ENCODE data around the gene BAIAP2.
"Not testable (repeated sequence)": the region's sequence is repeated elsewhere in the genome, so short reads cannot be mapped to it uniquely, and the experiment has no call there.

Gene BAIAP2

DNA sequence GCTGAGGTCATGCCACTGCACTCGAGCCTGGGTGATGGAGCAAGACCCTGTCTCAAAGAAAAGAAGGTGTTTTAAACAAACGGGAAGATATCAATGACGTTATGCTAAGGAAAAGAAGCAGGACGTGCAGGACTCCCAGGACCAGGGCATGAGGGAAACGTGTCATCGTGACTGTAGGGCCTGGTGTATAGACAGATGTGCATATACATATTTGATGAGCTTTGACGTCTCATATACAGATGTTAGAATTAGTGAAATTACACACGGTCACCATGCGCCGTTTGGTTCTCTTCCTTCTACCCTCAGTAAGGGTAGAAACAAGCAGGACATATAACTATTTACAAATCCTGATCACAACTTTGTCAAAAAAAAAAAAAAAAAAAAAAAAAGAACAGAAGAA, 112.8 kb downstream of the BAIAP2 start:
- DNase-seq, result no peak

DNA sequence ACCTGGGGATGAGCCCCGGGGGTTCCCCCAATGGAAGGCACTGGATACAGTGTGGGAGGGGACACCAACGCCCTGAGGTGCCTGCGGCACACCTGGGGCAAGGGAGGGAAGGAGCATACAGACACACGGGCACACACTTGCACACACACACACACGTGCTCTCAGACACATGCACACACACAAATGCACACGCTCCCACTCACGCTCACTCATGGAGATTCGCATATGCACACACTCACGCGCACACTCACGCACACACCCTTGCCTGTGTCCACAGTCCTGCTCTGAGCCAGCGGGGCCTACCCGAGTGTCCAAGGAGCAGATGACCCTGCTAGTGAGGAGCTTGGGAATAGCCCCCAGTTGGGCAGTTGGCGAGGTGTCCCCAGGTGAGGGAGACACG, 113.6 kb downstream of the BAIAP2 start:
- DNase-seq, result no peak

DNA sequence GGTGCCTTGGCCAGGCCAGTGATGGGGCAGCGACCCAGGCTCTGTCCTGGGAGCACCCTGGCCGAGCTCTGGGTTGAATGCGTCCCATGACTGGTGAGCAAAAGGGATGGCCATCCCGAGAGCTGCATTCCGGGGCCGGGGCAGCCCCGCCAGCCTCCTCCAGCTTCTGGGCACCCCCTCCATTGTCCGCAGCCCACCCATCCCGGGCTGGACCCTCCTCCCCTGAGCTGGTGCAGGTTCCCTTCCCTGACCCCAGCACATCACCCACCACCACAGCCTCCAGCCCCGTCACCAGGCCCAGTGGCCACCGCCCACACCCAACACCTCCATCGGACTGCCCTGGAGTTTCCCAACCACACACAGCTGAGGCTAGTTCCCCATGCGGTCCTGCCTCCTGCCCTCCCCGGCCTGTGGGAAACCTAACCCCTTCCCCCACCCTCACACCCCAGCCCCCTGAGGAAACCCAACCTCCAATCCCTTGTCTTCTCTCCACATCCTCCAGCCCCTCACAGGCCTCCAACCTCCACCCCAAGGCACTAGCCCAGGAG, 114.1 kb downstream of the BAIAP2 start:
- no peak for DNase-seq

DNA sequence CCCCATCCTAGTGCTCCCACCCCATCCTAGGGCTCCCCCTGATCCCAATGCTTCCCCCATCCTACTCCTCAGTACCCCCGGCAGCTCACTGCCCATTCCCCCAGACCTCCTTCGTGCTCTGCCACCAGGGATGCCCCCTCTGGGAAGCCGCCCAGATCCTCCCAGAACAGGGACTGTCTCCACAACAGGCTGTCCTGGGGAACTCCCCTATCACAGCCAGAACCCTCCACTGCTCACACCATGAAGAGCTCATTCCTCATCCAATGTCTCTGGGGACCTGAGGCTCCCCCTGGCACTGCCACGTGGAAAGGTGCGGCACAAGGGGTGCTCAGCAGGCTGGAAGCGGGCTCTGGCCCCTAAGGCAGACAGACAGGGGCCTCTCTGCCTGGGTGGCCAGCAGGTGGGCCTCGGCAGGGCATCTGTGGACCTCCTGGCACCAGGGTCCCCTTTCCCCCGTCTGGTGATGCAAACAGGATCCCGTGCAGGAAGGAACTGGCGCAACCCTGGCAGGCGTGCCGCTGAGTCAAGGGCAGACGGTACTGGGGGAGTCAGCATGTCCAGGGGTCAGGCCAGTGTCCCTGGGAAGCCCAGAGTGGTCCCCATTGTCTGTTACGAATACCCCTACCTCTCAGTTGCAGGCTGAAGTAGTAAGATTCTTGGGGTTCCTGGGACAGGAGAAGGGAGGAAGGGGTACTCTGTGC, 115.6 kb downstream of the BAIAP2 start:
- no peak for DNase-seq

DNA sequence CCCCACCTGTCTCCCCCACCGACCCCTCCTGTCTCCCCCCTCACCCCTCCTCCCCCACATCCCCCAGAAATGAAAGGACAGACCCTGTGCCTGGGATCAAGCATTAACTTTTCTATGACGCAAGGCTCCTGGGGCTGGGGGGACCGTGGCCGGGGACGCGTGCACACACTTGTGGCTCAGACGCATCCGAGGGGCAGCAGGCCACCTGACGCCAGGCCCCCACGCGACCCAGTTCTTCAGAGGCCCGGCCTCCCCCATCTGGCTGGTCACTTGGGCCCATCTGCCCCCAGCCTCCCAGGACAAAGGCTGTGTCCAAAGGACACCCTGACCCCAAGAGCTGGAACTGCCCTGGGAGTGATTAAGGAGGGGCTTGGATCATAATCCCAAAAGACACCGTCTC, 116.3 kb downstream of the BAIAP2 start:
- no peak for DNase-seq

DNA sequence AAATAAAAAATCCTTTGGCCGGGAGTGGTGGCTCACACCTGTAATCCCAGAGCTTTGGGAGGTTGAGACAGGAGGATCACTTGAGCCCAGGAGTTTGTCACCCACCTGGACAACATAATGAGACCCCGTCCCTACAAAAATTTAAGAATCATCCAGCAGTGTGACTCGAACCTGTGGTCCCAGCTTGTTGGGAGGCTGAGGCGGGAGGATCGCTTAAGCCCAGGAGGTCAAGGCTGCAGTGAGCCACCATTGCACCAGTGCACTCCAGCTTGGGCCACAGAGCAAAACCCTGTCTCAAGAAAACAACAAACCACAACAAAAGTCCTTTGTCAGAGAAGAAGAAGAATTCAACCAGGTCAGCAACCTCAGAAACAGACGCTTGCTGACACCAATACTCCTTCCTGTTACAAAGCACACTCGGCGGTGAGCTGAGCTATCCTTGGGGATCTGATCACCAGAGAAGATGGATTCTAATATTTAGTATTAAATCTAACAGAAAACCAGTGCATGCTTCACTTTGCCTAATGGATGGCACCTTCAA, 117.4 kb downstream of the BAIAP2 start:
- no peak for DNase-seq

DNA sequence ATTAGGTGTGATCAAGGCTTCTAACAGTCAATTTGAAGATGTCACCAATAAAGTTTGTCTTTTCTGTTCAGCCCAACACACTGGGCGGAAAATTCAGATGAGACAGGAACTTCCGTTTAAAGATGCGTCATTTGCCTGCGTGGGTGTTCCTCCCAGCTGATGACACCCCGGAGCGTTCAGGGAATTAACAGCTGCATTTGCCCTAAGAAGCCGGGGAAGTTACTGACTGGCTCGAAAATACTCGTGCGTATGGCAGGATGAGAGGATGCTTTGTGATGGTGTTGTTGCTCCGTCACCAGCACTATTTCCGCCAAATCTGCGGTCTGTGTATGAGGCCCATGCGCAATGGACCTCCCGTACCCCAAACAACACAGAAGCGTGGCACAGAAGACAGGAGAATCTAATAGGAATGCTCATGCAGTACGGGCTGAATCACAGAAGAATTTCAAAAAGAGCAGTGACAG, 118.4 kb downstream of the BAIAP2 start:
- no peak for DNase-seq

DNA sequence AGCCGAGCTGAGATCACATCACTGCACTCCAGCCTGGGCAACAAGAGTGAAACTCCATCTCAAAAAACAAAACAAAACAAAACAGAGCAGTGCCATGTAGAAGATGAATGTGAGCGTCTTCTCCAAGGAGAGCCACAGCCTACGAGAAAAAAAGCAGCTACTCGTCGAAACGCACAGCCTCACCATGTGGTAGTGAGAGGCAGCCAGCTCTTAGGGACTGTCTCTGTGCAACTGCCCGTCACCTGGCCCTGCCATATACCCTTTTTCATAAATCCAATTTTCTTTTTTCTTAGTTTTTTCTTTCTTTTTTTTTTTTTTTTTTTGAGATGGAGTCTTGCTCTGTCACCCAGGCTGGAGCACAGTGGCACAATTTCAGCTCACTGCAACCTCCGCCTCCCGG, 119.1 kb downstream of the BAIAP2 start:
- not testable (repeated sequence) for DNase-seq

DNA sequence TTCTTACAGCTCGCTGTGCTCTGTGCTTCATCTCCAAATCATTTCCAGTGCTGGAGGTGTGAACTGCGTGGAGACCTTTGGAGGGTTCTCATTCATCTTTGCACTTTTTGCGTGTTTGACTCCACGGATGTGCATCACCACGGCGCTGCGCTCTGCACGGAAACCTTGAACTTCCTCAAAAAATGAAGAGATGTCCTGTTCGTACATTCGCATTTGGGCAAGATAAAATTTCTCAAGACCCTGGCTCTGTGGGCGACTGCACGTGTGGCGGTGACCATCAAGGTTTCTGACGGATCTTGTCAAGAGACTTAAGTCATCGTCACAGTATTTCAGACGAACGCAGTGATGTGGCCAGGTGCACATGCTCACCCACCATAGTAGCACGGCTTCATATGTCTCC, 120.0 kb downstream of the BAIAP2 start:
- no peak for DNase-seq

DNA sequence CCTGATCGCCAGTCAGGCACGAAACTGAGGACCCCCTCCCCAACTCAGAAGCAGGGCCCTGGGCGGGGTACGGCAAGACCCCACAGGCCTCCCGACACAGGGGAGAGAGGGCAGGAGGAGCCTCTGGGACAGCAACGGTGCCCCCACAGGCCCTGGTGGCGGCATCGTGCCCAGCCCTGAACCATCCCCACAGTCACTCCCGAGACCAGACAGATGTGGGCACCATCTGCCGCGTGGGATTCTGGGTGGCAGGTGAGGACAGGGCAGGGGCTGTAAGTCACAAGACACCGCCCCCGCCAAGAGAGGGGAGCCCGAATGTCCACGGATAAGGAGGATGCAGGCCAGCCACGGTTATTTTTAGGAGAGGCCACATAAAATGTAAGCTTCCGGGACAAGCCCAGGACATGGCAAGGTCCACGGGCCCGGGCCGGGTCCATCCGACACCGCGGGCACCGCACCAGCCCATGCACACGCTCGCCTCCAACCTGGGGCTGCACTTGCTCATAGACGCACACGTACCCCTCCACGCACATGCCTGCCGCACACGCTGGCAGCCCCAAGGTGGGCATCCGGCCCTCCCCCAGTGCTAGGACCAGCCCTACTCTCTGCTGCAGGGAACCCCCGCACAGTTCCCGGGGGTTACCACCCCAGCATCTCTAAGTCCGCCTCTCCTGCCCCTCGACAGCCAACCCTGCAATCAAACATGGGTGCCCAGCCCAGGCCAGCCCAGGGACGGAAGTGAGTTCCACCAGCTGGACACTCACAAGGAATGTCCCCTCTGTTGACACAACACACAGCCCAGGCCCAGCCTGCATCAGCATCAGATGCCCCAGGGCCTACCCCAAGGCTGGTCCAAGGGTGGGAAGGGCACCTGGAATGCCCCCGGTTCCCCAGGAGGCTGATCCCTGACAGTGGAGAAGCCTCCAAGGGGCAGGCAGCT, 122.2 kb downstream of the BAIAP2 start:
- DNase-seq, result no peak

DNA sequence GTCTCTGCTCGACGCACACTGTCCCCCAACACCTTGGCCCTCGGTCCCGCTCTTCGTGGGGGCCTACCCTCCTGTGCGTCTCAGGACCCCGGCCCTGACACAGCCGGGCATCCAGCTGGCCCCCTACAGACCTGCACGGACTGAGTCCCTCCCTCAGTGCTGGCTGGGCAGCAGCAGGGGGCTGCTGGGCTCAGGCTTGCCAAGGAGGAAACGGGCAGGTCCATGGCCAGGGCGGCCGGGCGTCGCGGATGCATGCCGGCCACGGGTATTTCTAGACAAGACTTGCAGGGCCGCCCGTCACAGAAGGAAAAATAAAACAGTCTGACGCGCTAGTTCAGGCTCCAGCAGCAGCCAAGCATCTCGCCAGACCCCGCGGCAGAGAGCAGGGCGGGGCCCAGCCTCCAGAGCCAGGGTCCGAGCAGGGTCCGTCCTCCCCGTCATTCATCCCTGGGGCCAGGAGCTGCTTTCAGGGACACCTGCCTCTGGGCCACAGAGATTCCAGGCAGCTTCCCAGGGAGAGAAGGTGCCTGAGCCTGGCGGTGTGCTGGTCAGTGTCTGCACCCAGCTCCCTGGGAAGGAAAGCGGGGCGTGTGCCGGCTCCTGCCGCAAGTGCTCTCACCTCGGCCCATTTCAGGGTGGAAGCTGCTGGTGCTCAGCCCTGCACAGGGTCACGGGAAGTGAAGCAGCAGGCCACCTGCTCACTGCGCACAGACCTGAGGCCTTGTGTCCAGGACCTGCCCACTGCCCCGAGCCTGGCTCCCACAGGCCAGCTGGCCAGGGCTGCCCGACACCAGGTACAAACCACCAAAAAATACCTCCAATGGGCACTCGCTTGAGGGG, 123.1 kb downstream of the BAIAP2 start:
- no peak for DNase-seq

DNA sequence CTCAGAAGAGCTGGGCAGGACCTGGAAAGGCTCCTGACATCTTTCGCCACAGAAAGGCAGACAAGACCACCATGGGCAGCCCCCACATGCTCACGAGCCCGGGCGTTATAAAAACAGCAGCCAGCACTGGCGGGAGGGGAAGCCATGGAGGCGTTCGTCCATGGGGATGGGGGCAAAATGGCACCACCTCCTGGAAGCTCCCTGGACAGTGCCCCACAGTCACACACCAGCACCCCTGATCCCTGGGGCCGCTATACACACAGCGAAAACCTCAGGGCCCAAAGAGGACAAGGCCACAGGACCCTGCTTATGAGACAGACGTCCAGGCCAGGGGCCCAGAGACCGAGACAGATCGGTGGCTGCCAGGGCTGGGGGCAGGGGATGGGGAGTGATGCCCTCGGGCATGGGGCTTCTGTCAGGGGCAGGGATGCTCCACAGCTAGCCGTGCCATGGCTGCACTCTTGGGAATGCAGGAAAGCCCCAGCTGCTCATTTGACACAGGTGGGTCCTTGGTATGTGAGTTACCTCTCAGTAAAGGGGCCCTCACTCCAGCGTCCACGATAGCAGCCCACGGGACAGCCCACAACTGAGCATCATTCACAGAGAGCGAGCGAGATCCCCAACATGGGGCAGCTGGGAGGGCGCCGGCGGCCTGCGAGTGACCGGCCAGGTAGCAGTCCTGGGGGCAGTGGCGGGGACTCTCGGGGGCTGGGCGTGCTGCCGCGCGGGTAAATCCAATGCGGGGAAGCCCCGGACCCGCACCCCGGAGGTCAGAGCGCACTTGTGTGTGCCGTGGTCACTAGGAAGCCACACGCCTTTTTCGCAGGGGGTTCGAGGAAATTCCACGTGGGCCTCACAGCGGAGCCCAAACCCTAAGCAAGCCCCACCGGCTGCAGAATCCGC, 124.0 kb downstream of the BAIAP2 start:
- no peak for DNase-seq

DNA sequence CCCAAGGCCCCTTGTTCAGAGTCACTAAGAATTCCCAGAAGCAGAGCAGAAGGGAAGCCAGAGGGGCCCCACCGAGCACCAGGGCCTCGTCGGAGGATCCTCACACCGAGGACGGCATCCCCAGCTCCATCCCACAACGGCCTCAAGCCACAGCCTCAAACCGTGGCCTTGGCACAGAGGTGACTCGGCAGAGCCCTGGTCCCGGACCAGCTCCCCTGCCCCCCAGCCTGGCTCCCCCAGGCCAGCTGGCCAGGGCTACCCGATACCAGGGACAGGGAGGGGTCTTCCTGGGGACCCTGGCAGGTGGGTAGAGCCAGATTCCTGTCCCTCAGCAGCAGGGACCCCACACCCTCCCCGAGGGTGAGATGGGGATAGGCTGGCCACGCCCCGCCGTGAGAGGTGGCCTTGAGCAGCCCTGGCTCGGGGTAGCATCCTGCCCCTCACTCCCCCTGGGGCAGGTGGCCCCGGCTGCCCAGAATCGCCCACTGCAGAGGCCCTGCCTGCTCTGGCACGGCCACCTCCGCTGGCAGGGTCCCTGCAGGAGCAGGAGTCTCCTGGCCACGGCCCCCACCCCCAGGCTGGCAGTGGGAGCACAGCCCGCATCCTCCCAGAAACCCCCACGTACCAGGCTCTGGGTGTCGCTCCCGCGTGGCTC, 124.8 kb downstream of the BAIAP2 start:
- DNase-seq, result no peak

DNA sequence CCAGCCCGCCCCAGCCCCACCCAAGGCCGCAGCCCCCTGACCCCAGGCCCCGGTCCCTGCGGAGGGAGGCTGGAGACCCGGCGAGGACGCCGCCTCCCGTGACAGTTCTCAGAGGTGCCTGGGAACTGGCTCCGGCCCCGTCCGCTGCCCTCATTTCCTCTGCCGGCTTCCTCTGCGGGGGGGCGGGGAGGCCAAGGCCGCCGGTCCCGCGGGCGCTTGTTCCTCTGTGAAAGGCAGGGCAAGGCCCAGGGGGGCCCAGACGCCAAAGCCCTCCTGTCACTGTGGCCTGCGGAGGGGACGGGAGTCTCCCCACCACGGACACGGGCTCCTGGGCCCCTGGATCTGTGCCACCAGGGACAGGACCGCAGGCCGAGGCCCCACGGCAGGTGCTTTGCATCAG, 125.4 kb downstream of the BAIAP2 start:
- no peak for DNase-seq

DNA sequence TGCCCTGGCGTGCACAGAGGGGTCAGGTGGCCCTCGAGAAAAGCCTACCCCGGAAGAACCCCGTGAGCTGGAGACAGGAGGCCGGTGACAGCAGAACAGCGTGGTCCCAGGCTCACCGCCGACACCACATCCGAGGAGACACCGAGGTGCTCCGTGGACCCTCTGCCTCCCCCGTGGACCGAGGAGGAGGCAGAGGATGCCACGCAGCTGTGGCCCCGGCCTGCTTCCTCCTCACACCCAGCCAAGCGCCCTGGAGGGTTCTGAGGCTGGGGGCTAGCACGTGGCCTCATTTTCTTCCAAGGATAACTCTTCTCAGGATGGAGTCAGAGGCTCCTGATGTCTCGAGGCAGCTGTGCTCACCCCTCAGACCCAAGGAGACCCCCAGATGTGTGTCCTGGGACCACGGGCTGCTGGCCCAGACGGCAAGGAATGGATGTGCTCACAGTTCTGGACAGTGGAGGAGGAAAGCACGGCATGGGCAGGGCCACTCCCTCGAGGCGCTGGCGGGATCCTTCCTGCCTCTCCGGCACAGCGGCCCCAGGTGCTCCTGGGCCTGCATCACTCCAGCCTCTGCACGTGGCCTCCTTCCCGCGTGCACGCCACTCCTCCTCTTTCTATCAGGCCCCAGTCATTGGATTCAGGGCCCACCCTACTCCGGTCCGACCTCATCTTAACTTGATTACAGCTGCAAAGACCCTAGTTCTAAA, 125.9 kb downstream of the BAIAP2 start:
- no peak for DNase-seq

DNA sequence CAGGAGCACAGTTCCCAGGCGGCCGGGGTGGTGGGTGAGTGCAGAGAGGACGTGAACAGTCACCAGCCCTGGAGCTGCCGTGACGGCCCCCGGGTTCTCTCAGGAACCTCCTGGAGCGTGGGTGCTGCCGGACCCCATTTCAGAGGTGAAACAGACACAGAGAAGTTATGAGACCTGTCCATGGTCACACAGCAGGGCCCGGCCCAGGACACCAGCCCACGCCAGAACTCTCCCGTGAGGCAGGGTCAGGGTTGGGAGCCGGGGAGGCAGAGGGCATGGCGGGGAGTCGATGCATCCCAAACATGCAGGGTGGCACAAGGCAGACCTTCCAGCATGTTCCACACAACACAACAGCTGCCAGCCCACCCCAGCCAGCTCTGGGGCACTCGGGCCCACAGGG, 126.6 kb downstream of the BAIAP2 start:
- no peak for DNase-seq

DNA sequence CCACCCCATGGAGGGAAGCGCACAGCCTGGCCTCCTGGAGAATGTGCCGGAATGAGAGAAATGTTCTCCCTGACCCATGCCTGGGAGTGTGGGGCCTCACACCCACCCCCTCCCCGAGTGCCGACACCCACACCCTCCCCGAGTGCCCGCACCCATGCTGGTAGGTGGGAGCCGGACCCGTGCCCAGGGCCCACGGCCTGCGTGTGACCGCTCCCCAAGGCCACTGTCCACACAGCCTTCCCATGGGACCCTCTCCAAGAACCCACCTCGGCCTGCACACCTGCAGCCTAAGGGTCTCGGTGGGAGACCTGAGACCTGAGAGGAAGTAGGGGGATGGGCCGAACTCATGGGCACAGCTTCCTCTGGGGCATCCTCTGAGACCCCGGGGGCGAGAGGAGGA, 127.0 kb downstream of the BAIAP2 start:
- no peak for DNase-seq

DNA sequence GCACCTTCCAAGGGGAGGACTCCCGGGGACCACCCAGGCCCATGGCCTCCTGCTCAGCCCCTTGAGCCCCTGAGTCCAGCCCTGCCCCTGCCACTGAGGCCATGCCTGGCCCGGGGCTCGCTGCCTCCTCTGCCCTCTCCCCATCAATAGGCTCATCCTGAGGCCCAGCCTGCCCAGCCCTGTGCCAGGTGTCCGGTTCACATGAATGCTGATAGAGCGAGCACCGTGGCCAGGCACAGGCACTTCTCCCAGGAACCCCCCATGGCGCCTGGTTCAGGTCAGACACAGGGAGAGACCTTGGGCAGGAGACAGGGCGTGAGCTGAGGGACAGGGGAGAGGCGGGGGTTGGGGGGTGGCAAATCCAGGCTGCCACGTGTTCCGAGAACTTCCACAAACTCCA, 127.5 kb downstream of the BAIAP2 start:
- DNase-seq, result no peak

DNA sequence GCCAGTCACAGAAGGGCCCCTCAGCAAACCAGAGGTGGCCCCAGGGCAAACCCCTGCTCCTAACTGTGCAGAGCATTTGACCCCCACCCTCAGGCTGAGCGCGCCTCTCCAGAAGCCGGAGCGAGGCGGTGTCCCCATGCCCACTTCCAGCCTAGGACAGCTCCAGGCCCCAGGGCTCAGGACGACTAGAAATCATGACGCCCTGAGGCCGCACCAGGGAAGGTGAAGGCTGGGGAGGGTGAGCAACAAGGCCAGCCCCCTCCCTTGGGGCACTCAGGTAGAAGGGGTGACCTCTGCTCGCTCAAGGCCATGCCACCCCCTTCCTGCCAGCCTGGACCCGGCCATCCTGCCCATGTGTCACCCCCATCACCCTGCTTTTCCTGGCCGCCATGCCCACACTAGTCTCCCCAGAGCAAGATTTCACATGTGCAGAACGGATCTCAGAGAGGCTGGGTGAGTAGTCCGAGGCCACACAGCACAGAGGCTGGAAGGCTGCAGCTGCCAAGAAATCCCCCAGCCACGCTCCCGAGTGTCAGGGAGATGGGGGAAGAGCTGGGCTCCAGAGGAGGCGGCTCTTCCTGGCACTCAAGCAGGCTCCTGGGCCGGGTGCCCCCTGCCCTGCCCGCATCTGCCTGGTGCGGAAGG, 128.2 kb downstream of the BAIAP2 start:
- DNase-seq, result no peak

Measured in SIG-M5 (cell line).